SU-DHL-6 (cell line): ENCODE data around the gene ASB13.

Experiments used
- EZH2phosphoT487 ChIP-seq: fragments of 200-600 bp; sonication (generic), shearing (Covaris generic); conservative IDR thresholded peaks from 2 replicates; pipeline ENCODE4 v1.6.1; 2018; ENCODE audit warnings: mild to moderate bottlenecking, antibody characterized with exemption, low read length, moderate library complexity, mixed read lengths
- TF ChIP-seq, protein P1 (sequence below): fragments of 200-600 bp; sonication (generic); IDR thresholded peaks from one replicate; pipeline ENCODE4 v1.5.1; 2017; ENCODE audit warnings: antibody characterized with exemption, mild to moderate bottlenecking, low read length, moderate library complexity; ENCODE audit not compliant: insufficient read depth, poor library complexity, severe bottlenecking

DNA sequence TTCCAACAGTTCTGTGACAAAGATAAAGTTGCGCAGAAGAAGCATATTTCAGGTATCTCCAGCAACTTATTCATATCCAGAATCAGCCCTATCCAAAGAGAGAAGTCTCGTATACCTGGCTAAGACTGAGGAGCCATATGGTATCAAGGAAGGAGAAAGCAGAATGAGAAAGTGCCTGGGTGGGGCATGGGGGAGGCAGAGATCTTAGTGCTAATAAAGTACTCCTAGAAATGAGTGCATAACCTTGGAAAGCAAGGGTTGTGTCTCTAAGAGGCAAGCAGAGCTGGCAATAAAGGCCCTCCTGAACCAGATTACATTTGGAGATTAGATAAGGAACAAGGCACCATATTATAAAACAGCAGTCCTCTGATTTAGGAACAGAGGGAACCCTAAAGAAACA is 30.9 kb upstream of the ASB13 start:
- TF ChIP-seq, protein P1, sequence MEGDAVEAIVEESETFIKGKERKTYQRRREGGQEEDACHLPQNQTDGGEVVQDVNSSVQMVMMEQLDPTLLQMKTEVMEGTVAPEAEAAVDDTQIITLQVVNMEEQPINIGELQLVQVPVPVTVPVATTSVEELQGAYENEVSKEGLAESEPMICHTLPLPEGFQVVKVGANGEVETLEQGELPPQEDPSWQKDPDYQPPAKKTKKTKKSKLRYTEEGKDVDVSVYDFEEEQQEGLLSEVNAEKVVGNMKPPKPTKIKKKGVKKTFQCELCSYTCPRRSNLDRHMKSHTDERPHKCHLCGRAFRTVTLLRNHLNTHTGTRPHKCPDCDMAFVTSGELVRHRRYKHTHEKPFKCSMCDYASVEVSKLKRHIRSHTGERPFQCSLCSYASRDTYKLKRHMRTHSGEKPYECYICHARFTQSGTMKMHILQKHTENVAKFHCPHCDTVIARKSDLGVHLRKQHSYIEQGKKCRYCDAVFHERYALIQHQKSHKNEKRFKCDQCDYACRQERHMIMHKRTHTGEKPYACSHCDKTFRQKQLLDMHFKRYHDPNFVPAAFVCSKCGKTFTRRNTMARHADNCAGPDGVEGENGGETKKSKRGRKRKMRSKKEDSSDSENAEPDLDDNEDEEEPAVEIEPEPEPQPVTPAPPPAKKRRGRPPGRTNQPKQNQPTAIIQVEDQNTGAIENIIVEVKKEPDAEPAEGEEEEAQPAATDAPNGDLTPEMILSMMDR = no peak
- TF ChIP-seq EZH2phosphoT487 = no peak
